ENCODE measurements around the gene LTB.

The LTB gene

GRCh38 chr6:31531162-31531561 is 51.1 kb downstream of the LTB start:
- no peak for DNase-seq (ENCODE audit: low spot score)
- no peak for TF ChIP-seq CTCF (IDR thresholded peaks at IDR 0.05; ENCODE audit: borderline replicate concordance, control extremely low read depth, extremely low read depth, insufficient read depth, missing control alignments)
- in situ Hi-C loops (cut with MboI; ENCODE audit: low sequenced_read_pairs, unreplicated experiment) = no loop called here

GRCh38 chr6:31530659-31531058 is 51.6 kb downstream of the LTB start:
- TF ChIP-seq CTCF (IDR thresholded peaks at IDR 0.05; ENCODE audit: borderline replicate concordance, control extremely low read depth, extremely low read depth, insufficient read depth, missing control alignments) = no peak
- no peak for DNase-seq (ENCODE audit: low spot score)
- in situ Hi-C loops (cut with MboI; ENCODE audit: low sequenced_read_pairs, unreplicated experiment) = no loop called here
